ENCODE data around the gene CHD8. TPM values are rescaled to one million over a fixed set of nuclear protein-coding genes. Genes with fewer than 3 reads are reported as not detected.

The CHD8 gene
- total RNA-seq, 1 experiment from 2014 or later = 133 TPM

GRCh38 chr14:21437063-21437901 lies 18.6 kb downstream of the CHD8 start (continued):
- TF ChIP-seq NFATC4 (CRISPR knock-in tag; IDR thresholded peaks at IDR 0.05) (0 out of 2 replicates have a peak, but pooled peaks have one; percentile 43), FOXK1 (CRISPR knock-in tag; IDR thresholded peaks at IDR 0.05) (peak; percentile 87), MXD4 (CRISPR knock-in tag; IDR thresholded peaks at IDR 0.05; ENCODE audit: borderline replicate concordance) (no peak), E2F1 (CRISPR knock-in tag; IDR thresholded peaks at IDR 0.05) (no peak), RORB (CRISPR knock-in tag; IDR thresholded peaks at IDR 0.05) (no peak), ZNF396 (CRISPR knock-in tag; IDR thresholded peaks at IDR 0.05; ENCODE audit: borderline replicate concordance) (no peak), MYBL2 (CRISPR knock-in tag; IDR thresholded peaks at IDR 0.05) (no peak), HMGA2 (CRISPR knock-in tag; IDR thresholded peaks at IDR 0.05) (no peak), CBFB (CRISPR knock-in tag; IDR thresholded peaks at IDR 0.05; ENCODE audit: low read depth) (no peak), ZNF232 (CRISPR knock-in tag; IDR thresholded peaks at IDR 0.05) (no peak)
- TF ChIP-seq, protein P1, sequence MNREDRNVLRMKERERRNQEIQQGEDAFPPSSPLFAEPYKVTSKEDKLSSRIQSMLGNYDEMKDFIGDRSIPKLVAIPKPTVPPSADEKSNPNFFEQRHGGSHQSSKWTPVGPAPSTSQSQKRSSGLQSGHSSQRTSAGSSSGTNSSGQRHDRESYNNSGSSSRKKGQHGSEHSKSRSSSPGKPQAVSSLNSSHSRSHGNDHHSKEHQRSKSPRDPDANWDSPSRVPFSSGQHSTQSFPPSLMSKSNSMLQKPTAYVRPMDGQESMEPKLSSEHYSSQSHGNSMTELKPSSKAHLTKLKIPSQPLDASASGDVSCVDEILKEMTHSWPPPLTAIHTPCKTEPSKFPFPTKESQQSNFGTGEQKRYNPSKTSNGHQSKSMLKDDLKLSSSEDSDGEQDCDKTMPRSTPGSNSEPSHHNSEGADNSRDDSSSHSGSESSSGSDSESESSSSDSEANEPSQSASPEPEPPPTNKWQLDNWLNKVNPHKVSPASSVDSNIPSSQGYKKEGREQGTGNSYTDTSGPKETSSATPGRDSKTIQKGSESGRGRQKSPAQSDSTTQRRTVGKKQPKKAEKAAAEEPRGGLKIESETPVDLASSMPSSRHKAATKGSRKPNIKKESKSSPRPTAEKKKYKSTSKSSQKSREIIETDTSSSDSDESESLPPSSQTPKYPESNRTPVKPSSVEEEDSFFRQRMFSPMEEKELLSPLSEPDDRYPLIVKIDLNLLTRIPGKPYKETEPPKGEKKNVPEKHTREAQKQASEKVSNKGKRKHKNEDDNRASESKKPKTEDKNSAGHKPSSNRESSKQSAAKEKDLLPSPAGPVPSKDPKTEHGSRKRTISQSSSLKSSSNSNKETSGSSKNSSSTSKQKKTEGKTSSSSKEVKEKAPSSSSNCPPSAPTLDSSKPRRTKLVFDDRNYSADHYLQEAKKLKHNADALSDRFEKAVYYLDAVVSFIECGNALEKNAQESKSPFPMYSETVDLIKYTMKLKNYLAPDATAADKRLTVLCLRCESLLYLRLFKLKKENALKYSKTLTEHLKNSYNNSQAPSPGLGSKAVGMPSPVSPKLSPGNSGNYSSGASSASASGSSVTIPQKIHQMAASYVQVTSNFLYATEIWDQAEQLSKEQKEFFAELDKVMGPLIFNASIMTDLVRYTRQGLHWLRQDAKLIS (CRISPR knock-in tag; IDR thresholded peaks at IDR 0.05; ENCODE audit: borderline replicate concordance) = no peak
- TF ChIP-seq, protein P2, sequence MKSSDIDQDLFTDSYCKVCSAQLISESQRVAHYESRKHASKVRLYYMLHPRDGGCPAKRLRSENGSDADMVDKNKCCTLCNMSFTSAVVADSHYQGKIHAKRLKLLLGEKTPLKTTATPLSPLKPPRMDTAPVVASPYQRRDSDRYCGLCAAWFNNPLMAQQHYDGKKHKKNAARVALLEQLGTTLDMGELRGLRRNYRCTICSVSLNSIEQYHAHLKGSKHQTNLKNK (CRISPR knock-in tag; IDR thresholded peaks at IDR 0.05) = 0 out of 2 replicates have a peak, but pooled peaks have one; percentile 74
- TF ChIP-seq, protein P3, sequence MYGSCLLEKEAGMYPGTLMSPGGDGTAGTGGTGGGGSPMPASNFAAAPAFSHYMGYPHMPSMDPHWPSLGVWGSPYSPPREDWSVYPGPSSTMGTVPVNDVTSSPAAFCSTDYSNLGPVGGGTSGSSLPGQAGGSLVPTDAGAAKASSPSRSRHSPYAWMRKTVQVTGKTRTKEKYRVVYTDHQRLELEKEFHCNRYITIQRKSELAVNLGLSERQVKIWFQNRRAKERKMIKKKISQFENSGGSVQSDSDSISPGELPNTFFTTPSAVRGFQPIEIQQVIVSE (CRISPR knock-in tag; IDR thresholded peaks at IDR 0.05; ENCODE audit: borderline replicate concordance) = no peak
- TF ChIP-seq, protein P4, sequence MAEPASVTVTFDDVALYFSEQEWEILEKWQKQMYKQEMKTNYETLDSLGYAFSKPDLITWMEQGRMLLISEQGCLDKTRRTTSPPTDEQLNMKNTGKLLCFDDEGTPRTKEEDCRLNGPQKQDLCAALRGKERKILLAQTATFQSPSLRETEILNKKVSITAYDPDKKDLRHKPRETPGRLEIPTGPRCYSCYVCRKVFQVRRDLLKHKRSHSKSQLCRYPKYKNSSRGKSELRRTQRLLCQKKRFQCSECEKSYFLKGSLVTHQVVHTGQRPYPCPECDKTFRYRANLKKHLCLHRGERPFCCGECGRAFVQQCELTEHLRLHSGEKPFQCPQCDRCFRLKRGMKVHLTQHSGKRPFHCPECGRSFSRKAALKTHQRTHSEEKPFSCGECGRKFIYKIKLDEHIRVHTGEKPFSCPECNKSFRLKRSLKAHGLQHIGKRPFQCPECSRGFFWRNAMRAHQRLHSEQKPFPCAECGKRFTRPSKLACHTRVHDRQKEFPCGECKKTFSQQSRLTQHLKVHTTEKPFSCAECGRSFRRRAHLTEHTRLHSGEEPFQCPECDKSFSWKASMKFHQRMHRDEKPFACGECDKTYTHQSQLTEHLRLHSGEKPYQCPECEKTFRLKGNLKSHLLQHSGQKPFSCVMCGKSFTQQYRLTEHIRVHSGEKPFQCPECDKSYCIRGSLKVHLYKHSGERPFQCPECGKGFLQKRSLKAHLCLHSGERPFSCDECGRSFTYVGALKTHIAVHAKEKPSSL (CRISPR knock-in tag; conservative IDR thresholded peaks at IDR 0.05) = no peak
- TF ChIP-seq, protein P5, sequence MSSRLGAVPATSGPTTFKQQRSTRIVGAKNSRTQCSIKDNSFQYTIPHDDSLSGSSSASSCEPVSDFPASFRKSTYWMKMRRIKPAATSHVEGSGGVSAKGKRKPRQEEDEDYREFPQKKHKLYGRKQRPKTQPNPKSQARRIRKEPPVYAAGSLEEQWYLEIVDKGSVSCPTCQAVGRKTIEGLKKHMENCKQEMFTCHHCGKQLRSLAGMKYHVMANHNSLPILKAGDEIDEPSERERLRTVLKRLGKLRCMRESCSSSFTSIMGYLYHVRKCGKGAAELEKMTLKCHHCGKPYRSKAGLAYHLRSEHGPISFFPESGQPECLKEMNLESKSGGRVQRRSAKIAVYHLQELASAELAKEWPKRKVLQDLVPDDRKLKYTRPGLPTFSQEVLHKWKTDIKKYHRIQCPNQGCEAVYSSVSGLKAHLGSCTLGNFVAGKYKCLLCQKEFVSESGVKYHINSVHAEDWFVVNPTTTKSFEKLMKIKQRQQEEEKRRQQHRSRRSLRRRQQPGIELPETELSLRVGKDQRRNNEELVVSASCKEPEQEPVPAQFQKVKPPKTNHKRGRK (CRISPR knock-in tag; IDR thresholded peaks at IDR 0.05; ENCODE audit: borderline replicate concordance) = no peak
